ENCODE results near the gene ARL8A.

Gene ARL8A

GRCh38 chr1:202176949-202177927 is 32.7 kb upstream of the ARL8A start:
- H3K27ac Mint-ChIP-seq, result no peak overlapping the region
- no peaks in the 10 kb centered on the region for H3K36me3 Mint-ChIP-seq (ENCODE audit: low read depth)
- H3K27me3 Mint-ChIP-seq (ENCODE audit: low read depth, poor library complexity), result peaks cover 4% of the 10 kb centered on the region
- H3K4me3 Mint-ChIP-seq, result no peak overlapping the region
- no peak for DNase-seq
- H3K4me1 Mint-ChIP-seq, result peaks cover 13% of the 10 kb centered on the region
- no peak for TF ChIP-seq CTCF (IDR thresholded peaks at IDR 0.05)
- H3K9me3 Mint-ChIP-seq, result no peaks in the 10 kb centered on the region

DNA sequence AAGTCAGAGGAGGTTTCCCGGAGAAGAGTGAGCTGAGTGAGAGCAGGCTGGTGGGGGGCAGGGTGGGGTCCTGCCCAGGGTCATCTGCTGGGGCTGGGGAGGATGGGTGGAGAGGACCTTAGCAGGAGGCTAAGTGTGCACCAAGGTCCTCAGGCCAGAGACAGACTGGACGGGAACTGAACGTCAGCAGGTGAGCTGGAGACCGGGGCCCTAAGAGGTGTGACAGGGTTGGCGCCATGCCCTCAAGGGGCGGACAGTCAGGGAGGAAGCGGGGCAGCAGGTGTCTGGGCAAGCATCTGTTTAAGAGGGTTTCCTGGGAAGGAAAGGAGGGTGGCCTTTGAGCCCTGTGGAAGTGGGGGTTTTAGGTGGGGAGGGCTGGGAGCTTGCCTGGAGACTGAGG is 29.5 kb upstream of the ARL8A start:
- Mint-ChIP-seq H3K36me3 (ENCODE audit: low read depth) (no peaks in the 10 kb centered on the region), H3K27me3 (ENCODE audit: low read depth, poor library complexity) (no peaks in the 10 kb centered on the region), H3K4me3 (no peak overlapping the region), H3K4me1 (no peaks in the 10 kb centered on the region), H3K27ac (no peak overlapping the region), H3K9me3 (no peaks in the 10 kb centered on the region)
- TF ChIP-seq CTCF (IDR thresholded peaks at IDR 0.05), result no peak
- DNase-seq, result no peak

DNA sequence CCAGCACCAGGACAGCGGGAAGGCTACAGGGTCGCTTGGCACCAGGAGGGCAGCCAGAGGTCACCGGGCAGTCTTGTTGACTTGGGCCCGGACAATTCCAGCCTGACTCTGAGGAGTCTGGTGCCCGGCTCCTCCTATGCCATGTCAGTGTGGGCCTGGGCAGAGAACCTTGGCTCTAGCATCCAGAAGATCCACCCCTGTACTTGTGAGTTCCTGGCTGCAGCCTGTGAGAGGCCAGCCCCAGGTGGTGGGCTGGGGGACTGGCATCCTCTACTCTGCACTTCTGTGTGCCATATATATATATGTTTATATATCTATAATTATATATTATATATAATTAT is 27.4 kb upstream of the ARL8A start:
- Mint-ChIP-seq H3K4me1 (peaks cover 17% of the 10 kb centered on the region), H3K9me3 (no peaks in the 10 kb centered on the region), H3K27ac (no peak overlapping the region), H3K27me3 (ENCODE audit: low read depth, poor library complexity) (no peaks in the 10 kb centered on the region), H3K36me3 (ENCODE audit: low read depth) (no peaks in the 10 kb centered on the region), H3K4me3 (no peak overlapping the region)
- DNase-seq, result no peak
- TF ChIP-seq CTCF (IDR thresholded peaks at IDR 0.05), result no peak

DNA sequence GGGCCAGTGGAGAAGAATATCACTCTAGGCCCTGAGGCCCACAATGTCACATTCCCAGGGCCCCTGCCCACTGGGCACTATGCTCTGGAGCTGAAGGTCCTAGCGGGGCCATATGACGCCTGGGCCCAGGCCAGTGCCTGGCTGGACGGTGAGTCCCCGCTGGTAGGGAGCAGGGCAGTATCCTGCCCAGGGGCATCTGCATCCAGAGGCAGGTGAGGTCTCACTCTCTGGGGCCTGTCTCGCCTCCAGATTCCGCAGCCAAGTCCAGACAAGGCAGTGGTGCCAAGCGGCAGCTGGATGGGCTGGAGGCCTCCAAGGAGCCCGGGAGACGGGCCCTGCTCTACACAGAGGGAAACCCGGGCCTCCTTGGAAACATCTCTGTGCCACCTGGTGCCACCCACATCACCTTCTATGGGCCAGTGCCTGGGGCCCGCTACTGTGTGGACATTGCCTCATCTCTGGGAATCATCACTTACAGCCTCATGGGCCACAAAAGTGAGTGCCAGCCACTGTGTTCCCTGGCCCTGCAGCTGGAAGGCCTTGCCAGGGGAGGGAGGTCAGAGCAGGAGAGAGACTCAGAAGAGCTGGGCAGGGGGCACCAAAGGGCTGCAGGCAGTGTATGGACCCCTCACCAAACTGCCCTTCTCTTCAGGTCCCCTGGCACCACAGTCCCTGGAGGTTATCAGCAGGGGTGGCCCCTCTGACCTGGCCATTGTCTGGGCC is 26.9 kb upstream of the ARL8A start:
- no peak for DNase-seq
- TF ChIP-seq CTCF (IDR thresholded peaks at IDR 0.05), result no peak
- no peaks in the 10 kb centered on the region for H3K36me3 Mint-ChIP-seq (ENCODE audit: low read depth)
- no peaks in the 10 kb centered on the region for H3K27me3 Mint-ChIP-seq (ENCODE audit: low read depth, poor library complexity)
- peaks cover 22% of the 10 kb centered on the region for H3K4me1 Mint-ChIP-seq
- H3K9me3 Mint-ChIP-seq, result no peaks in the 10 kb centered on the region
- H3K4me3 Mint-ChIP-seq, result no peak overlapping the region
- H3K27ac Mint-ChIP-seq, result no peak overlapping the region

DNA sequence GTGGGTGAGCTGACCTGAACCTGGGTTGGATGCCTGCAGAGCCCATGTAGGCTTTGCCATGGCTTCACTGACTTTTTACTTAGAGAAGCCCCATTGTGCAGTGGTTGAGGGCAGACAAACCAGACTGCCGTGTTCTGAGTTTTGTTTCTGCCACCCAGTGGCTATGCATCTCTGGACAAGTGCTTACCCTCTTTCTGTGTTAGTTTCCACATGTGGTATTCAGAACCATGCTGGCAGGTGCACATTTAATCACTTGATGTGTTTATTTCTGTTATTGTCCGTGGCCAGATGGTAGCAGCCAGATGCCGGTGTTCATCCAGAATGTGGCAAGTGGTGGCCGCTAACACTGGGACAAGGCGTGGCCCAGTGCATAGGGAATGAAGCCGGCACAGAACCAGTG is 26.2 kb upstream of the ARL8A start:
- no peak for TF ChIP-seq CTCF (IDR thresholded peaks at IDR 0.05)
- no peak for DNase-seq
- Mint-ChIP-seq H3K9me3 (no peaks in the 10 kb centered on the region), H3K4me1 (peaks cover 29% of the 10 kb centered on the region), H3K27me3 (ENCODE audit: low read depth, poor library complexity) (no peaks in the 10 kb centered on the region), H3K4me3 (no peak overlapping the region), H3K36me3 (ENCODE audit: low read depth) (no peaks in the 10 kb centered on the region), H3K27ac (no peak overlapping the region)

Measured in nephron progenitor cell (in vitro differentiated cells).